A549 treated with DMSO at 1 μM for 4 hours (cell line): Measurements from ENCODE around the gene NPPC. TPM values are rescaled to one million over a fixed set of nuclear protein-coding genes. Genes with fewer than 3 reads are reported as not detected.

Experiments
- total RNA-seq: library from RNA; stranded (reverse); fragments of 200-300 nt; extraction: Qiagen RNA extraction; gene quantifications from 5 replicates; pipeline ENCODE4 v1.2.3, GENCODE V29; 2022; ENCODE audit warnings: low read depth

Gene NPPC, protein sequence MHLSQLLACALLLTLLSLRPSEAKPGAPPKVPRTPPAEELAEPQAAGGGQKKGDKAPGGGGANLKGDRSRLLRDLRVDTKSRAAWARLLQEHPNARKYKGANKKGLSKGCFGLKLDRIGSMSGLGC
- 0.35 to 0.50 TPM (median 0.37 TPM) in 3 of 5 replicates, not detected in the others for total RNA-seq

DNA sequence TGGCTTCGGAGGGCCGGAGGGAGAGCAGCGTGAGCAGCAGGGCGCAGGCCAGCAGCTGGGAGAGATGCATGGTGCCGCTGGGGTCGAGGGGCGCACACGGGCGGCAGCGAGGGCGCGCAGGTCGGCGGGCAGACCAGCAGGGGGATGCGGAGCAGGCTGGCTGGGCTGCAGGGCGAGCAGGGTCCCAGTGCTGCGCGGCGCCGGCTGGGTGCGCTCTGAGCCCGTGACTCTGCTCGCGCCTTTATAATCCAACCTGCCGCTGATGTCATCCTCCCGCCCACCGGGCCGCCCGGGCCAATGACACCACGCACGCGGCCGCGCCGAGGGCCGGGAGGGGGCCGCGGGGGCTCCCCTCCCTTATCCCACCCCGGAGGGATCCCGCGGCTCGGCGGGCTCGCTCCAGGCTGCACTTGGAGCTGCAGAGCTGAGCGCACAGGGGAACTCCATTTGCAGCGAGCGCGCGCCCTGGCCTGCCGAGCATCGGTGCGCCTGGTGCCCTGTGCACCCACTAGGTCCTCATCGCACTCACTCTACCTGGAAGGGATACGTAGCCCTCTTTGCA lies at the start of gene NPPC:
Gene NPPC, minus strand, starts transcription at position 217 of the 562 bp plus-strand sequence. Its CDS starts 147 bp downstream, at position 70.

DNA sequence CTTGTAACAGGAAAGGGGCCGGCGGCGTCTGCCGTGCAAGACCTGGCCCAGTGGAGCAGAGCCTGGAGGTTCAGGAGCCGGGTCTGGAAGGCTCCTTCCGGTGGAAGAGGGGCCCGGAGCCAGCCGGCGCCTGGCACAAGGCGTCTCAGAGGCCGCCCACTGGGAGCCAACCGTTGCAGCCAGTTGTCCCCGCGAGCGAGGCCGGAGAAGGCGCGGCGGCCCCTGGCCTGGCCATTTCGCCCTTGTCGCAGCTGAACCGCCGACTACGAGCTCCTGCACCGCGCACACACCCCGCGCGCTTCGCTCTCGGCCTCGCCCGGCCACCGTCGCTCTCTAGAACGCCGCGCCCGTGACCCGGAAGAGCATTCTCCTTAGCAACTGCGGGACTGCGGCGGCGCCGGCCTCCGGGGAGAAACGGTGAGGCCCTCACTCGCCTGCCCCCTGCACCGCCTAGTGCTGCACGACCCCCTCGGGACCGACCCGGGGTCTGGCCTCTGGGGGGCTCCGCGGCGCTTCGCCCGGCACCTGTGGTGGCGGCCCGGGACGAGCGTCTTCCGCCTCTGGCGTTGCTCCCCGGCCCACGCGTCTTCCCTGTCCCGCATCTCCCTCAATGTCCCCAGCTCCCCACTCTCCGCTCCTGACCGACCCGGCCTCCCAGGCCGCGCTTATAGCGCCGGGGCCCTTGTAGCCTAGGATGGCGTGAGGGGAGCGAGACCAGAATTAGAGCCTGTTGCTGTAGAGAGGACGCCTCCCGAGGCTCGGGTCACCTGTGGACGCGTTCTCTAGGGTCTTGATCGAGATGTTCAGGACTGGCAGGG lies 35.4 kb upstream of the NPPC start, which contains the start of gene DIS3L2:
Gene DIS3L2, plus strand, starts transcription at position 365 of the 818 bp plus-strand sequence. CDS start 53,215 bp downstream, outside the sequence.

Other genes with a start within 250 kb of the NPPC start
- gene PTMA, start 217.9 kb downstream of the NPPC start, total RNA-seq = 1,489 to 1,712 TPM (median 1,584 TPM) in 5 replicates
- gene PDE6D, start 145.1 kb downstream of the NPPC start, total RNA-seq = 19.2 to 24.1 TPM (median 23.8 TPM) in 5 replicates
- gene COPS7B, start 140.0 kb downstream of the NPPC start, total RNA-seq = 33.8 to 43.8 TPM (median 41.8 TPM) in 5 replicates
- gene DIS3L2, start 35.3 kb upstream of the NPPC start, total RNA-seq = 11.6 to 16.3 TPM (median 13.9 TPM) in 5 replicates